CD14-positive monocyte (primary cell): ENCODE measurements around the gene USE1. TPM values are rescaled to one million over a fixed set of nuclear protein-coding genes. Genes with fewer than 3 reads are reported as not detected.

Source experiments
- DNase-seq, 3 donors: peaks; one replicate each; pipeline ENCODE4 v3.0.0-alpha.2; 2011 to 2022
- H2AFZ ChIP-seq: 2 replicates; pipeline ENCODE4 v1.6.0; 2012; ENCODE audit warnings: mild to moderate bottlenecking, low read depth, low read length, inconsistent platforms; ENCODE audit not compliant: insufficient read depth, poor library complexity, severe bottlenecking
- H3K27ac ChIP-seq, 2 donors: 1 replicate in 1 of 2; 2 replicates in 1 of 2; pipeline ENCODE4 v1.5.1; 2012 to 2013; ENCODE audit warnings: low read length in 2 of 2, control low read depth in 1 of 2, inconsistent platforms in 1 of 2, low read depth in 1 of 2, mild to moderate bottlenecking in 1 of 2
- H3K27me3 ChIP-seq, 2 donors: one replicate each; pipeline versions ENCODE4 v1.6.0 to v1.6.1; 2011 to 2013; ENCODE audit warnings: low read length in 2 of 2; ENCODE audit not compliant: control insufficient read depth in 2 of 2, insufficient read depth in 2 of 2
- H3K36me3 ChIP-seq, 2 donors: replicated peaks in 1 of 2; 1 replicate in 1 of 2; 2 replicates in 1 of 2; pipeline versions ENCODE4 v1.5.1 to v1.6.1; 2012 to 2013; ENCODE audit warnings: low read length in 2 of 2, control low read depth in 1 of 2, inconsistent platforms in 1 of 2, mild to moderate bottlenecking in 1 of 2; ENCODE audit not compliant: insufficient read depth in 2 of 2, control insufficient read depth in 1 of 2
- H3K4me1 ChIP-seq, 2 donors: 1 replicate in 1 of 2; 2 replicates in 1 of 2; pipeline versions ENCODE4 v1.5.1 to v1.6.1; 2012 to 2013; ENCODE audit warnings: low read length in 2 of 2, control low read depth in 1 of 2, inconsistent platforms in 1 of 2, mild to moderate bottlenecking in 1 of 2, moderate library complexity in 1 of 2; ENCODE audit not compliant: insufficient read depth in 2 of 2, control insufficient read depth in 1 of 2
- H3K4me2 ChIP-seq: replicated peaks from 2 replicates; pipeline ENCODE3; 2012; ENCODE audit warnings: low read length, moderate library complexity, mild to moderate bottlenecking; ENCODE audit not compliant: poor library complexity, severe bottlenecking; ENCODE audit errors: extremely low read depth
- H3K4me3 ChIP-seq, 3 experiments: fragments of 200-600 bp in 1 of 3; sonication (generic) in 1 of 3; replicated peaks in 1 of 3; 1 replicate in 2 of 3; 2 replicates in 1 of 3; pipeline ENCODE4 v1.5.1; 2011 to 2013; ENCODE audit warnings: low read length in 3 of 3, mild to moderate bottlenecking in 3 of 3, control low read depth in 2 of 3, low read depth in 2 of 3, inconsistent platforms in 1 of 3, moderate library complexity in 1 of 3
- H3K79me2 ChIP-seq: 2 replicates; pipeline ENCODE4 v1.6.0; 2012; ENCODE audit warnings: mild to moderate bottlenecking, control low read depth, inconsistent platforms, low read length, moderate library complexity; ENCODE audit not compliant: insufficient read depth
- H3K9ac ChIP-seq: 2 replicates; pipeline ENCODE4 v1.6.0; 2017; ENCODE audit warnings: low read length, mild to moderate bottlenecking; ENCODE audit not compliant: insufficient read depth, poor library complexity, severe bottlenecking
- H3K9me3 ChIP-seq, 2 donors: replicated peaks in 1 of 2; 1 replicate in 1 of 2; 2 replicates in 1 of 2; pipeline versions ENCODE4 v1.5.1 to v1.6.1; 2012 to 2013; ENCODE audit warnings: low read length in 2 of 2, control low read depth in 1 of 2; ENCODE audit not compliant: control insufficient read depth in 1 of 2, insufficient read depth in 1 of 2
- H4K20me1 ChIP-seq: 2 replicates; pipeline ENCODE4 v1.6.0; 2012; ENCODE audit warnings: mild to moderate bottlenecking, low read length, control low read depth, moderate library complexity; ENCODE audit not compliant: insufficient read depth
- H3K27ac Mint-ChIP-seq, 7 donors: one replicate each; pipeline ENCODE4 v1.8.0; 2020; ENCODE audit warnings: mild to moderate bottlenecking in 7 of 7, mixed read lengths in 7 of 7, moderate library complexity in 6 of 7, inconsistent platforms in 2 of 7
- H3K27me3 Mint-ChIP-seq, 3 donors: one replicate each; pipeline ENCODE4 v1.8.0; 2021 to 2022; ENCODE audit warnings: low read depth in 3 of 3, mild to moderate bottlenecking in 3 of 3, mixed read lengths in 3 of 3, moderate library complexity in 3 of 3, inconsistent platforms in 1 of 3
- H3K36me3 Mint-ChIP-seq, 2 donors: one replicate each; pipeline ENCODE4 v1.8.0; 2020; ENCODE audit warnings: mixed read lengths in 2 of 2, inconsistent platforms in 1 of 2, mild to moderate bottlenecking in 1 of 2
- H3K4me1 Mint-ChIP-seq: one replicate; pipeline ENCODE4 v1.8.0; 2020; ENCODE audit warnings: mild to moderate bottlenecking, mixed read lengths
- H3K4me3 Mint-ChIP-seq, 2 donors: one replicate each; pipeline ENCODE4 v1.8.0; 2020; ENCODE audit warnings: mild to moderate bottlenecking in 2 of 2, mixed read lengths in 2 of 2, moderate library complexity in 1 of 2
- H3K9me3 Mint-ChIP-seq, 7 donors: one replicate each; pipeline ENCODE4 v1.8.0; 2020 to 2022; ENCODE audit warnings: mixed read lengths in 7 of 7, mild to moderate bottlenecking in 6 of 7, moderate library complexity in 6 of 7, inconsistent platforms in 2 of 7
- WGBS: methylation state at CpG from one replicate; pipeline ENCODE4 v1.1.5; 2013; ENCODE audit warnings: missing lambda C conversion rate; ENCODE audit not compliant: insufficient coverage; 5-methylcytosine and 5-hydroxymethylcytosine counted together
- intact Hi-C, 2 donors: fragments of 100-400 bp; cut with micrococcal nuclease; formaldehyde crosslinking; loops; one replicate each; pipeline versions ENCODE4 v1.15.0 to v1.15.1; 2023
- polyA plus RNA-seq, 3 donors: library from polyadenylated mRNA; depleted of rRNA in 1 of 3; unstranded in 2 of 3; stranded (reverse) in 1 of 3; fragments of 300-500 nt in 2 of 3; fragments of >200 nt in 1 of 3; fragmentation: Illumina TruSeq in 2 of 3; gene quantifications; 1 replicate in 2 of 3; 2 replicates in 1 of 3; pipeline ENCODE4 v1.2.3, GENCODE V29; 2012 to 2021
- TF ChIP-seq, protein P1 (sequence below): fragments of 200-600 bp; IDR thresholded peaks from one replicate; pipeline ENCODE4 v1.8.0; 2022; ENCODE audit warnings: antibody characterized with exemption, mild to moderate bottlenecking

Gene USE1
- polyA plus RNA-seq, 3 donors, result 26.5 to 39.8 (median 29.7) TPM

DNA sequence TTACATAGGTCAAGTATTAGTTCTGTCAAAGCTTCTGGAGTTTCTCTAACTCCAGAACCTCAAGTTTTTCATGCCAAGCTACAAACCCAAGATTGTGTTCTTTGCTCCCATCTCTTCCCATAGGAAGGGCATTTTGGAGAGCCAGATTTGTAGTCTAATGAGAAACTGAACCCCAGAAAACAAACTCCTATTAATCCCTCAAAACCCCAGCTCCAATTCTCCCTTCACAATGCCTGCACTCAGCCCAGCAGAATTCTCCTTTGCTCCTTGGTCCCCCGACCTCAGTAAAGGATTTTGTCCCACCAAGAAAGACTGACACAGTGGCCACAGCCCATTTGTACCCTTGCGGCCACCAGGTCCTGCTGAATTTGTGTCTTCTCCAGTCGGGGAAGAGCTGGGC lies 41.0 kb downstream of the USE1 start:
- Histone ChIP-seq H4K20me1 (no peaks in the 10 kb centered on the region), H3K27me3 (no peaks in the 10 kb centered on the region), H3K79me2 (no peaks in the 10 kb centered on the region), H2AFZ (no peak overlapping the region), H3K27ac (no peak overlapping the region), H3K36me3 (no peaks in the 10 kb centered on the region), H3K4me1 (no peaks in the 10 kb centered on the region), H3K4me2 (no peak overlapping the region), H3K9me3 (no peaks in the 10 kb centered on the region), H3K4me3 (no peak overlapping the region), H3K9ac (no peak overlapping the region)
- H3K4me1 Mint-ChIP-seq, result peaks cover 5% of the 10 kb centered on the region
- TF ChIP-seq, protein P1, sequence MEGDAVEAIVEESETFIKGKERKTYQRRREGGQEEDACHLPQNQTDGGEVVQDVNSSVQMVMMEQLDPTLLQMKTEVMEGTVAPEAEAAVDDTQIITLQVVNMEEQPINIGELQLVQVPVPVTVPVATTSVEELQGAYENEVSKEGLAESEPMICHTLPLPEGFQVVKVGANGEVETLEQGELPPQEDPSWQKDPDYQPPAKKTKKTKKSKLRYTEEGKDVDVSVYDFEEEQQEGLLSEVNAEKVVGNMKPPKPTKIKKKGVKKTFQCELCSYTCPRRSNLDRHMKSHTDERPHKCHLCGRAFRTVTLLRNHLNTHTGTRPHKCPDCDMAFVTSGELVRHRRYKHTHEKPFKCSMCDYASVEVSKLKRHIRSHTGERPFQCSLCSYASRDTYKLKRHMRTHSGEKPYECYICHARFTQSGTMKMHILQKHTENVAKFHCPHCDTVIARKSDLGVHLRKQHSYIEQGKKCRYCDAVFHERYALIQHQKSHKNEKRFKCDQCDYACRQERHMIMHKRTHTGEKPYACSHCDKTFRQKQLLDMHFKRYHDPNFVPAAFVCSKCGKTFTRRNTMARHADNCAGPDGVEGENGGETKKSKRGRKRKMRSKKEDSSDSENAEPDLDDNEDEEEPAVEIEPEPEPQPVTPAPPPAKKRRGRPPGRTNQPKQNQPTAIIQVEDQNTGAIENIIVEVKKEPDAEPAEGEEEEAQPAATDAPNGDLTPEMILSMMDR, result no peak
- 84% methylated on average over 3 of the region's 3 CpGs for WGBS
- H3K27ac Mint-ChIP-seq, result no peak overlapping the region
- no peaks in the 10 kb centered on the region for H3K36me3 Mint-ChIP-seq
- peaks cover 0 to 2% (median 0%) of the 10 kb centered on the region in 7 donors for H3K9me3 Mint-ChIP-seq
- H3K4me3 Mint-ChIP-seq, result no peak overlapping the region
- intact Hi-C loops, result no loop called here
- no peak for DNase-seq
- H3K27me3 Mint-ChIP-seq, result peaks cover 2 to 8% (median 5%) of the 10 kb centered on the region in 3 donors

DNA sequence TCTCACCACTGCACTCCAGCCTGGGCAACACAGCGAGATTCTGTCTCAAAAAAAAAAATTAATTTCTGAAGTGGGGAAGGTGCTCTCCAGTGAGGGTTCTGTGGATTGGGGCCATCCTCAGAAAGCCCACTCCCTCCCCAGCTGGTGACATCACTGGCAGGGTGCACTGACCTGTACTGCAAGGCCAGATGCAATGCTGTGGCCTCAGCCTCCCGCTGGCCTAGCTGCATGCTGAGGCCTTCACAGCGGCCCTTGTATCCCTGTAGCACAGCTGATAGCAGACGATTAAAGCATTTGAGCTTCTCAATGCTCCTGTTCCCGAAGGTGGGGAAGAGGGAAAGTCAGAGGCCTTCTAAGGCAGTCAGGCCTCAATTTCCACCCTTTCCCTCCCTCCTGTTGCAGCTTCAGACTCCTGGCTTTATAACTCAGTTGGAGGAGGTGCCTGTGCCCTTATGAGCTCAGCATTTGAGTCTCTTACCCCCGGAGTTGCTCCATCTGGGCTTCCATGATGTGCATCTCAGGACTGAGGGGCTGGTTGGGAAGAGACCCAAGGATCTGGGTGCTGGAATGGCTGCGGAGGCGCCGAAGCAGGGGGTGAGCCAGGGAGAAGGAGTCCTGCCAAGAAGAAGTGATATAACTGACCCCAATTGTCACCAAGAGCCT lies 44.1 kb downstream of the USE1 start:
- Histone ChIP-seq H3K27me3 (no peaks in the 10 kb centered on the region), H3K9ac (no peak overlapping the region), H3K79me2 (no peaks in the 10 kb centered on the region), H3K9me3 (no peaks in the 10 kb centered on the region), H3K36me3 (no peaks in the 10 kb centered on the region), H3K4me3 (no peak overlapping the region), H3K4me1 (no peaks in the 10 kb centered on the region), H3K27ac (no peak overlapping the region), H2AFZ (no peak overlapping the region), H4K20me1 (no peaks in the 10 kb centered on the region), H3K4me2 (no peak overlapping the region)
- intact Hi-C loops, result loop anchor here in 1 of 2 donors (2.0 kb wide), 1 partner anchor 24 kb away; no protein-coding TSS in a partner anchor
- TF ChIP-seq, protein P1, result no peak
- peaks cover 5% of the 10 kb centered on the region for H3K4me1 Mint-ChIP-seq
- DNase-seq, result no peak
- 100% methylated on average over 6 of the region's 9 CpGs for WGBS
- no peak overlapping the region for H3K27ac Mint-ChIP-seq
- no peaks in the 10 kb centered on the region for H3K36me3 Mint-ChIP-seq
- H3K27me3 Mint-ChIP-seq, result peaks cover 0 to 6% (median 2%) of the 10 kb centered on the region in 3 donors
- peaks cover 0 to 2% (median 0%) of the 10 kb centered on the region in 7 donors for H3K9me3 Mint-ChIP-seq
- H3K4me3 Mint-ChIP-seq, result no peak overlapping the region
